Stimulated activated CD8-positive, alpha-beta memory T cell treated with anti-CD3 and anti-CD28 coated beads, Interleukin-15, amount 100 ng/mL, for 48 hours (primary cell): ENCODE measurements around the gene SLC27A4.
"Not testable (repeated sequence)": the region's sequence is repeated elsewhere in the genome, so short reads cannot be mapped to it uniquely, and the experiment has no call there.

Source experiments
- DNase-seq, 2 donors: peaks; one replicate each; pipeline ENCODE4 v3.0.0-alpha.2; 2020; ENCODE audit warnings: low read depth in 2 of 2

SLC27A4 gene

DNA sequence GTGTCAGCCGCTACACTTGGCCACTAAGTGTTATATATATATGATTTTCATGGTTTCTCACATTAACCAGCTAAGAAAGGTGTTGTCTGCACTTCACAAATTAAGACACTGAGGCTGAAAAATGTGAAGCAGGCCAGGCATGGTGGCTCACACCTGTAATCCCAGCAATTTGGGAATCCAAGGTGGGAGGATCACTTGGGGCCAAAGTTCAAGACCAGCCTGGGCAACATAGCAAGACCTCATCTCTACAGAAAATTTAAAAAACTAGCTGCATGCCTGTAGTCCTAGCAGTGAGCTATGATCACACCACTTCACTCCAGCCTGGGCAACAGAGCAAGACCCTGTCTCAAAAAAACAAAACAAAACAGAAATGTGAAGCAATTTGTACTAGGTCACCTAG lies 15.9 kb upstream of the SLC27A4 start:
- DNase-seq, result no peak

DNA sequence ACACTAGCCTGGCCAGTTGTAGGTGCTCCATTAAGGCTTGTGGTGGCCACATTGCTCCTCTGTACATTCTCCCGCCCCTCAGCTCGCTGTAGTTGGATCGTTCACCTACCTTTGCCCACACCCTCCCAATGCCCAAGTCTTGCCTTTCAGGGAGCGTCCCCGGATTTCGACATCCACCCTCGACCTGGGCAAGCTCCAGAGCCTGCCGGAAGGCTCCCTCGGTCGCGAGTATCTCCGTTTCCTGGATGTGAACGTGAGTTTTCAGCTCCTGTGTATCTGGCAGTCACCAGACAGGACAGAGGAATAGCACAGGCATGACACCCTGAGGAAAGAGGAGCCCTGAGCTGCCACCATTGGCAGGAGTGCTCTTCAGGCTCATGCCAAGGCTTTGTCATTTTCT lies 14.7 kb upstream of the SLC27A4 start:
- DNase-seq, result no peak

- no peak for DNase-seq
Observed at GRCh38 chr9:128333451-128333869, 6.9 kb upstream of the SLC27A4 start.

DNA sequence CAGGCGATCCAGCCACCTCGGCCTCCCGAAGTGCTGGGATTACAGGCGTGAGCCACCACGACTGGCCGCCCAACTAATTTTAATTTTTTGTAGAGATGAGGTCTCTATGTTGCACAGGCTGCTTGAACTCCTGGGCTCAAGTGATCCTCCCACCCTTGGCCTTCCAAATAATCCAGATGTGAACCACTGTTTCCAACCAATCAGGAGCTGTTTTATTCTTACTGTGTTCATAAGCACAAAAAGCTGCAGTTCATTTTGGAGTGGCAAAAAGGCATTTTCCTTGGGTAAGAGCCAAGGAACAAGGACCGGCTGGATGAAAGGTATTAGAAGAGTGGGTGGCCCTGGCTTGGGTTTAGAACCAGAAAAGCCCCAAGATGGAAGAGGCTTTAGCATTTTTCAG lies 5.2 kb upstream of the SLC27A4 start:
- no peak for DNase-seq

DNA sequence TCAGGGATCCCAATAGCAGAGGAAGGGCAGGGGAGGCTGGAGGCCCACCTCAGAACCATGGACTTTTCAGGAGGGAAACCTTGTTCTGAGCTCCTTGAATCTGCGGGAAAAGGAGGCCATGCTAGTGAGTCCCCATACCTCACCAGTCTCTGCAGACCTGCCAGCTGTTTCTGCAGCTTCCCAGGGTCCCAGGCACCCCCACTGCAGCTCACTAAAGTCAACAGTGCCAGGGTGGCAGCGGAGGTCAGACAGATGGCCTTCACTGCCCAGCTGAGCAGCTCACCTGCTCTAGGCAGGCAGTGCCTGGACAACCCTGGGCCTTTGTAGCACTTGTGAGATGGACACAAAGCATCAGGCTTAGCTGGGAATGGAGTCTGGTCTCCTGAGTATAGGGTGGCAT lies 4.4 kb upstream of the SLC27A4 start:
- DNase-seq, result no peak

DNA sequence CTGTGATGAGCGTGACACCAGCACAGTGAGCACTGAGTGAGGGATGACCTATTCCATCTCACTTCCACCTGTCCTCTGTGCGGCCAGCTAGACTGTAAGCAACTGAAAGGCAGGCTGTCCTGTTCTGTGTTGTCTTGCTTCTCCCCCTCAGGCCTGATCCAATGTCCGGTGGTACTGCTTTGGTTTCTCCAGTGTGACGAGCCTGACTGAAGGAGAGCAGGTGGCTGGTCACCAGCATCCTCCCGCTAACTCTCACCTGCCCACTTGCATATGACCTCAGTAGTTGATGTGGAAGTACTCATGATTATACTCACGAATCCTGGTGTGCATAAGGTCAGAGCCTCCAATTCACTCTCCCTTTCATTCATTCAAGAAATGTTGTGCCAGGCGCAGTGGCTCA lies 2.4 kb upstream of the SLC27A4 start:
- DNase-seq, result no peak

DNA sequence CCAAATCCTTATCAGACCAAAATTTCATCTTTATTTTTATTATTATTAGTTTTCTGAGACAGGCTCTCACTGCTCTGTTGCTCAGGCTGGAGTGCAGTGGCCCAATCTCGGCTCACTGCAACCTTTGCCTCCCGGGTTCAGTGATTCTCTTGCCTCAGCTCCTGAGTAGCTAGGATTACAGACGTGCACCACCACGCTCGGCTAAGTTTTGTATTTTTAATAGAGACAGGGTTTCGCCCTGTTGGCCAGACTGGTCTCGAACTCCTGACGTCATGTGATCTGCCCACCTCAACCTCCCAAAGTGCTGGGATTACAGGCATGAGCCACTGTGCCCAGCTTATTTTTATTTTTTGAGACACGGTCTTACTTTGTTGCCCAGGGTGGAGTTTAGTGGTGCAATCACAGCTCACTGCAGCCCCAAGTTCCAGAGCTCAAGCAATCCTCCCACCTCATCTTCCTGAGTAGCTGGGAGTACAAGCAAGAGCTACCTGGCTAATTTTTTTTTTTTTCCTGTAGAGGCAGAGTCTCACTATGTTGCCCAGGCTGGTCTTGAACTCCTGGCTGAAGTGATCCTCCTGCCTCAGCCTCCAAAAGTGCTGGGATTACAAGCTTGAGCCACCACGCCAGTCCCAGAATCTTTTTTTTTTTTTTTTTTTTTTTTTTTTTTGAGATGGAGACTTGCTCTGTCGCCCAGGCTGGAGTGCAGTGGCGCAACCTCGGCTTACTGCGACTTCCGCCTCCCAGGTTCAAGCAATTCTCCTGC lies 1.3 kb upstream of the SLC27A4 start:
- not testable (repeated sequence) for DNase-seq

GRCh38 chr9:128340691-128341434 lies 536 bp downstream of the SLC27A4 start:
- no peak for DNase-seq

DNA sequence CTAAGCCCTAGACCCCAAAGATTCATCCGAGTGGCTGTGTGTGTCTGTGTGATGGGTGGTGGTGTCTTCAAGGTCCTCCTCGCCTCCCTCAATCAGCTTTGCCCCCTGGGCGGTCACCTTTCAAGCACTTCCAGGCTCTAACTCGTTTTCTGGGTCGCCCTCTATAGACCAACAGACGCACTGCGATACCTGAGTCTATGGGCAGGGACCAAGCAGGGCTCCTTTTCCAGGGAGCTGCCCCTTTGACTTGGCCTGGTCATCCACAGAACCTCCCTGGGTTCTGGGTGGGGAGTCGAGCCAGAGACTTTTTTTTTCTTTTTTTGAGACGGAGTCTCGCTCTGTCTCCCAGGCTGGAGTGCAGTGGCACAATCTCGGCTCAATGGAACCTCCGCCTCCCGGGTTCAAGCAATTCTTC lies 1.1 kb downstream of the SLC27A4 start:
- peak; percentile 56 to 63 for DNase-seq

DNA sequence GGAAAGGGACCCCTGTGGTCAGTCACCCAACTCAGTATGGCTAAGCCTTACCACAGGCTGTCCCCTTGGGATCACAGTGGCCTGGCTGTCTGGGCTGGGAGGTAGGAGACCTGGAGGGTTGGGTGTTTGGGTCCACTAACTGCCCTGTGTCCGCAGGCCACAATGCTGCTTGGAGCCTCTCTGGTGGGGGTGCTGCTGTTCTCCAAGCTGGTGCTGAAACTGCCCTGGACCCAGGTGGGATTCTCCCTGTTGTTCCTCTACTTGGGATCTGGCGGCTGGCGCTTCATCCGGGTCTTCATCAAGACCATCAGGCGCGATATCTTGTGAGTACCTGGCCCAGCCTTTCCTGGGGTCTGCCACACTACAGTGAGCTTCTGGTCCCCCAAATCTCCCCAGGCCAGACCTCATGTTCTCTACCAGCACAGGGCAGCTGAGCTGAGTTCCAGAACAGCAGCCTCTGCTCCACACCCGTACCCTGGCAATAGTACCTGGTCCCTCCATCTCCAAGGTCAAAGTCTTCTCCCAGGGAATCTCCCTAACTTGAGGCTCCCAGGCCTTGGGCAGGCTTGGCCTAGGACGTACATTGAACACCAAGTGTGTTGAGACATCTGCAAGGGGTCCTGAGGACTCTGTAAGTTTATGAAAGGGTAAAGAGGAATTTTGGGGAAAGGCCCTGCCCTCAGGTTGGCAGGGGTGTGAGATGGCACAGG lies 2.8 kb downstream of the SLC27A4 start:
- no peak for DNase-seq

DNA sequence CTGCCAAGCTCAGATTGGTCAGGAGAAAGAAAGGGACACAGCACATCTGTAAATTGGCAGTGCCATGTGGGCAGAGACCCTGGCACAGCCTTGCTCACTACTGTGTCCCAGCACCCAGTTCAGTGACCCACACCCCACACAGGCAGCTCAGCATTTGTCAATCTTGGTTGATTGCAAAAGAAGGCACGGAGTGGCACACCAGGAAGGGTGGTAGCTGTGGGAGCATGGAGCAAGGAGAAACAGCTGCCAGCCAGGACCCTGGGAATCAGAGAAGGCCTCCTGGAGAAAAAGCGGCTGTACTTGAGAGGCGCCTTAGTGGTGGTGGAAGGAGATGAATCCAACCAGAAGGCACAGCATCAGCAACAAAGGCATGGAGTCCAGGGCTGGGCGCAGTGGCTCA lies 3.5 kb downstream of the SLC27A4 start:
- DNase-seq, result no peak

- no peak for DNase-seq
Observed at GRCh38 chr9:128344931-128345605, 4.7 kb downstream of the SLC27A4 start.

DNA sequence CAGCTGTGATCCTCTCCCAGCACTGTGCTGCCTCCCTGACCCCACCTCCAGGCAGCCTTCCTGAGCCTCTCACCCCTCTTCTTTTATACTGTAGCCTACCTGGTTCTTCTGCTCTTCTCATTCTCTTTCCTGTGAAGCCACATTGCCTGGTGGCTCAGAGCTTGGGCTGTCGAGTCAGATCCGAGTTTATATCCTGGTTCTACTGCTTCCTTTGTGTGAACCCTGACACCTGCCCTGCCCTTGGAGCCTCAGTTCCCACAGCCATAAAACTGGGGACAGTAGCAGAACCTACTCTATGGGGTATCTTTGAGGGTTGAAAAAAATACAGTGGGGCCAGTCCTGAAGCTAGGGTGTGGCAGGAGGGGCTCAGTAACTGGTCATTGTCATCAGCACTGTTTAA lies 8.8 kb downstream of the SLC27A4 start:
- DNase-seq, result no peak

DNA sequence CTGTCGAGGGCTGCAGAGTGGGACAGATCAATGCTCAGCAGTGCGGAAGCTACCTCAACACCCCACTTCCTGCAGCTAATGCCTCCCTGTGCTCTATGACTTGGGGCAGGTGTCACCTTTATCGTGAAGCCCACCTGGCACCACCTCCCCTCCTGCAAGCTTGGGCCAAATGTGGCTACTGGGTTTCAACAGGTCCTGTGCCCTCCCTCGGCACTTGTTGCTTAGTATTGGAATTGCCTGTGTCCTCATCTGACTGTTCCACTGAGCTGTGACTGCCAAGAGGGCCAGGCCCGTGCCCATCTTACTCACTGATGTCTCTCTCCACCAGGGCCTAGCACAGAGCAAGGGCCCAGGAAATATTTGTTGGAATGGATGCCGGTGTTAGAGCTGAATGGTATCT lies 9.4 kb downstream of the SLC27A4 start:
- no peak for DNase-seq

DNA sequence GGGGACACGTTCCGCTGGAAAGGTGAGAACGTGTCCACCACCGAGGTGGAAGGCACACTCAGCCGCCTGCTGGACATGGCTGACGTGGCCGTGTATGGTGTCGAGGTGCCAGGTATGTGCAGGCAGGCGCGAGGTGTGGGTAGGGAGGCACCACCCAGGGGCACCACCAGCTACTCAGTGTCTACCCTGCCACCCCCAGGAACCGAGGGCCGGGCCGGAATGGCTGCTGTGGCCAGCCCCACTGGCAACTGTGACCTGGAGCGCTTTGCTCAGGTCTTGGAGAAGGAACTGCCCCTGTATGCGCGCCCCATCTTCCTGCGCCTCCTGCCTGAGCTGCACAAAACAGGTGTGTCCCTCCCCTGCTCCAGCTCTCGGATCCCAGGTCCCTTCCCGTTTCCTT lies 15.1 kb downstream of the SLC27A4 start:
- no peak for DNase-seq

DNA sequence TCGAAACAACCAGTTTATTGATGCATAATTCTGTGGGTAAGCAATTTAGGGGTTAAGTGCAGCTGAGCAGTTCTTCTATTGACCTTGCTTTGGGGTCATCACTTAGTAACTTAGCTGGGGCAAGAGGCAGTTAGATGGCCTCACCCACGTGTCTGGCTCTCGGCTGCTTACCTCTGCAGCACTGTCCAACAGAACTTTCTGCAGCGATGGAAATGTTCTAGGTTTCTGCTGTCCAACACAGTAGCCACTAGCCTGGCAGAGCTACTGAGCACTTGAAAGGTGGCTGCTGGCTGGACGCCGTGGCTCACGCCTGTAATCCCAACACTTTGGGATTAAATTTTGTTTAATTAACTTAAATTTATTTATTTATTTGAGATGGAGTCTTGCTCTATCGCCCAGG lies 17.8 kb downstream of the SLC27A4 start:
- no peak for DNase-seq

DNA sequence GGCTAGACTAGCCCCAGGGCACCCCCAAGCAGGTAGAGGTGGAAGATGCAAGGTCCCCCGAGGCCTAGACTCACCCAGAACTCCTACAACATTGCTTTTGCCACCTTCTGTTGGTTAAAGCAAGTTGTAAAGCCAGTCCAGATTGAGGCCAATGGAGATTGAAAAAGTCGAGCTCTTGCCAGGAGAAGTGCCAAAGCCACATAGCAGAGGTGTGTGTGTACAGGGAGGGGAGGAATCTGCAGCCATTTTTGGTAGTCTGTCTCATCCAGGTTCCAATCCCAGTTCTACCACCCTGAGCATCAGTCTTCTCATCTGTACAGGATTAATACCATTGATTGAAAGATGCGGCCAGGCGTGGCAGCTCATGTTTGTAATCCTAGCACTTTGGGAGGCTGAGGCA lies 18.5 kb downstream of the SLC27A4 start:
- no peak for DNase-seq

- no peak for DNase-seq
Observed at GRCh38 chr9:128360826-128361225, 20.5 kb downstream of the SLC27A4 start.

GRCh38 chr9:128361296-128361985 lies 21.1 kb downstream of the SLC27A4 start:
- no peak for DNase-seq

- peak; percentile 45 to 49 for DNase-seq
Observed at GRCh38 chr9:128361986-128362646, 21.8 kb downstream of the SLC27A4 start.

- no peak for DNase-seq
Observed at GRCh38 chr9:128362774-128363173, 22.4 kb downstream of the SLC27A4 start.
